Common myeloid progenitor, CD34-positive (primary cell): Measurements from ENCODE around the gene CAVIN3.

Experiments
- CTCF ChIA-PET: fragments of 350-600 bp; sonication (Branson Sonifier 250); formaldehyde crosslinking; loops from one replicate; lab custom pipeline; 2021; ENCODE audit warnings: antibody characterized with exemption; lab: Charles Lee
- POLR2A ChIA-PET: fragments of 350-600 bp; sonication (Branson Sonifier 250); formaldehyde crosslinking; loops from one replicate; lab custom pipeline; 2021; ENCODE audit warnings: antibody characterized with exemption; lab: Charles Lee
- DNase-seq, 3 donors: peaks; one replicate each; pipeline versions ENCODE4 v3.0.0 to v3.0.0-alpha.2; 2013
- H3K27ac ChIP-seq, 2 experiments: 1 replicate in 1 of 2; 2 replicates in 1 of 2; pipeline ENCODE4 v1.7.0; 2013; ENCODE audit warnings: inconsistent platforms in 2 of 2, low read length in 2 of 2, mild to moderate bottlenecking in 2 of 2, low read depth in 1 of 2, moderate library complexity in 1 of 2; ENCODE audit not compliant: severe bottlenecking in 2 of 2, insufficient read depth in 1 of 2, poor library complexity in 1 of 2
- H3K27me3 ChIP-seq, 5 experiments: replicated peaks in 2 of 5; 1 replicate in 3 of 5; 2 replicates in 2 of 5; pipeline versions ENCODE4 v1.6.1 to v1.7.0; 2013; ENCODE audit warnings: low read length in 4 of 5, mild to moderate bottlenecking in 2 of 5, moderate library complexity in 2 of 5, inconsistent platforms in 1 of 5; ENCODE audit not compliant: insufficient read depth in 5 of 5, control insufficient read depth in 4 of 5
- H3K36me3 ChIP-seq, 4 experiments: 1 replicate in 2 of 4; 2 replicates in 2 of 4; pipeline versions ENCODE4 v1.6.1 to v1.7.0; 2013; ENCODE audit warnings: low read length in 3 of 4, control low read depth in 1 of 4, mild to moderate bottlenecking in 1 of 4; ENCODE audit not compliant: control insufficient read depth in 4 of 4, insufficient read depth in 4 of 4
- H3K4me1 ChIP-seq, 4 experiments: 1 replicate in 3 of 4; 2 replicates in 1 of 4; pipeline versions ENCODE4 v1.6.1 to v1.7.1; 2013; ENCODE audit warnings: low read length in 3 of 4, mild to moderate bottlenecking in 3 of 4, control low read depth in 1 of 4, inconsistent platforms in 1 of 4, moderate library complexity in 1 of 4; ENCODE audit not compliant: control insufficient read depth in 4 of 4, insufficient read depth in 4 of 4; ENCODE audit errors: control extremely low read depth in 1 of 4
- H3K4me3 ChIP-seq, 7 experiments: 1 replicate in 4 of 7; 2 replicates in 3 of 7; pipeline versions ENCODE4 v1.5.1 to v1.7.0; 2013; ENCODE audit warnings: mild to moderate bottlenecking in 7 of 7, low read length in 6 of 7, moderate library complexity in 6 of 7, inconsistent platforms in 2 of 7, low read depth in 2 of 7, control low read depth in 1 of 7; ENCODE audit not compliant: insufficient read depth in 4 of 7, control insufficient read depth in 1 of 7; ENCODE audit errors: extremely low read depth in 1 of 7
- H3K9me3 ChIP-seq, 5 experiments: 1 replicate in 4 of 5; 2 replicates in 1 of 5; pipeline versions ENCODE4 v1.6.1 to v1.7.1; 2013; ENCODE audit warnings: low read length in 4 of 5, mild to moderate bottlenecking in 2 of 5, inconsistent platforms in 1 of 5, low read depth in 1 of 5, moderate library complexity in 1 of 5; ENCODE audit not compliant: control insufficient read depth in 4 of 5, insufficient read depth in 2 of 5; ENCODE audit errors: control extremely low read depth in 1 of 5
- WGBS: methylation state at CpG from one replicate; pipeline ENCODE4 v1.1.5; 2013; ENCODE audit not compliant: insufficient coverage; 5-methylcytosine and 5-hydroxymethylcytosine counted together

CAVIN3 gene

DNA sequence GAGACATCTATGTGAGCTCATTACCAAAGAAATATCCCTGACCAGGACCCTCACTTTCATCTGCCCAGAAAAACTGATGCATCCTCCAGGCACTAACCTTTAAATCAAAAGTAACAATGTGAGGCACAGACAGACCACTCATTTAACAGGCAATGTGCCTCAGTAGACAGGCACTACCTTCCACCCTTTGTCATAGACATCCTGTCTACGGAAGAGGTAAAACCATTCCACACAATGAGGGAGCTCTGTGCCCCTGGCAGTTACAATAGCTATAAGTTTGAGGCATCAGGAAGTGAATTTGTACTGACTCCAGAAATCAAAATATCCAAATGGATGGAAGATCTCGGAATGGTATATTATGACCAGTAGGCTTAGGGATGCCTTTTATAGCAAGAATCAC lies 6.7 kb upstream of the CAVIN3 start:
- Histone ChIP-seq H3K9me3 (no peaks in the 10 kb centered on the region), H3K4me3 (no peak overlapping the region), H3K4me1 (no peaks in the 10 kb centered on the region), H3K27me3 (peaks cover under 1 to 15% (median 7%) of the 10 kb centered on the region in 5 experiments), H3K27ac (no peak overlapping the region), H3K36me3 (no peaks in the 10 kb centered on the region)
- WGBS, result no CpG with 5 or more reads among the region's 2 CpGs
- POLR2A ChIA-PET, result no interaction called here
- DNase-seq, result no peak
- CTCF ChIA-PET, result interaction anchor here (1.0 to 1.2 kb wide), 2 partner anchors 9 to 16 kb away, joined by 3 read pairs; no protein-coding TSS in a partner anchor

DNA sequence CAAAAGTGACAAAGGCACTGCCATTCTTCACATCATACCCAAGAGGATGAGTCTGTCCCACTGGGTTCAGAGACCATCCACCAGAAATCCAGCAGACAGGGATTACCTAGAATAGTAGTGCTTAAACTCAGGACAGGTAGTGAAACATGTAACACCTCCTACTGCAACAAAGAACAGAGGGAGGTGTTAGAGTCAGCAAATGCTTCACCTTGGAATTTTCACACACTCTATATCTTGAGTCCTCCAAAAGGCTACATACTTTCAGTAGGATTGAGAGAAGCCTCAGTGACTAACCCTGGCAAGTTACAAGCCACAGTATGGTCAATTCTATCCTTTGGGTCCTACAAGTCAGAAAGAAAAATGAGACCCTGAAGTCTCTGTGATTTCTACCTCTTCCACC lies 6.0 kb upstream of the CAVIN3 start:
- Histone ChIP-seq H3K4me1 (peaks cover 0 to under 1% (median 0%) of the 10 kb centered on the region in 4 experiments), H3K36me3 (no peaks in the 10 kb centered on the region), H3K9me3 (no peaks in the 10 kb centered on the region), H3K4me3 (no peak overlapping the region), H3K27me3 (peaks cover 4 to 21% (median 11%) of the 10 kb centered on the region in 5 experiments), H3K27ac (no peak overlapping the region)
- ChIA-PET POLR2A (no interaction called here), CTCF (interaction anchor here (1.2 to 2.5 kb wide), 2 partner anchors 9 to 12 kb away, joined by 3 to 10 read pairs; no protein-coding TSS in a partner anchor)
- DNase-seq, result no peak

DNA sequence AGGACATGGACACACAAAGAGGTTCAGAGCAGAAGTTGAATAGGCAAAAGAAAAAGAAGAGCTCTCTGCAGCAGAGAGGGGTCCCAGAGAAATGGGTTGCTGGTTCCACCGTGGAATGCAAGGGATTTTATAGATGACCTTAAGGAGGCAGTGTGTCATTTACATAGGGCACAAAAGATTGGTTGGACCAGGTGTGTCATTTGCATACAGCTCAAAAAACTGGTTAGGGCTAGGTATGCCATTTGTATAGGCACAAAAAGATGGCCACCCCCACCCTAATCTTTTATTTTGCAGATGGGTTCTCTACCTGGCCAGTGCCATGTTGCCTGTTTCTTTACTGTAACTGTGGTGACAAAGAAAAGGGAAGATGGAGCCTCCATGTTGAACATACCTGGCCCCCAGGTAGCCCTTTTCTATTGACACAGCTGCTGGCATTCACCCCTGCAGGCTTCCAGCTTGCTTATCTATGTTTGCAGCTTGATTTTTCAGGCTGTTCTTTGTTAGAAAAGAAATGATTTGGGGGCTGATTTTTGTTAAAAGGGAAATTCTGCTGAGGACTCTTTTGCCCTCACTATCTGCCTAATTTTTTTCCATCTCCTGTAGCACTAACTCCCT lies 3.1 kb upstream of the CAVIN3 start:
- Histone ChIP-seq H3K27ac (no peak overlapping the region), H3K4me3 (no peak overlapping the region), H3K36me3 (no peaks in the 10 kb centered on the region), H3K9me3 (no peaks in the 10 kb centered on the region), H3K4me1 (peaks cover 0 to 24% (median 16%) of the 10 kb centered on the region in 4 experiments), H3K27me3 (peaks cover 17 to 47% (median 24%) of the 10 kb centered on the region in 5 experiments)
- POLR2A ChIA-PET, result no interaction called here
- WGBS, result 57% methylated on average over 1 of the region's 1 CpG
- DNase-seq, result no peak
- CTCF ChIA-PET, result interaction anchor here (0.8 kb wide), 1 partner anchor 24 kb away, joined by 3 read pairs; no protein-coding TSS in a partner anchor

DNA sequence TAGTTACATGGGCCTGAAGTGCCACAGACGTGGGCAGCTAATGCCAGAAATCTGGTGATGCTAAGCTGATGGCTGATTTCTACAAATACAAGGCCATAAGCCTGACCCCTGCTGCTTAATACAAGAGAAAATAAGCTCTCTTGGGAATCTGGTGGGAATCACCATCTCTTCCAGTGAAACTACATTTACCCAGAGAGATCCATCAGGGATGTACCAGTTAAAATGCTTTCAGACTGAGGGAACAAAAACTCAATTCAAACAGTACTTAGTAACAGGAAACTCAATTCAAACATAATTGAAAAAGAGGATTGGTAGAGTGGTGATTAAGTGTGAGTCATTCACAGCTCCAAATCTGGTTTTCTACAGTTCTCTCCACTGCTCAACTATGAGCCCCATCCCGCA lies 1.7 kb upstream of the CAVIN3 start:
- 90% methylated on average over 2 of the region's 2 CpGs for WGBS
- ChIA-PET POLR2A (no interaction called here), CTCF (interaction anchor here (1.0 to 1.3 kb wide), 3 partner anchors 32 to 62 kb away, joined by 3 to 4 read pairs (median 4); partner anchors contain the start of gene CCKBR)
- peak in 1 of 3 donors; percentile 8 for DNase-seq
- Histone ChIP-seq H3K36me3 (no peaks in the 10 kb centered on the region), H3K4me1 (peaks cover 0 to 24% (median 16%) of the 10 kb centered on the region in 4 experiments), H3K4me3 (no peak overlapping the region), H3K27me3 (peaks cover 18 to 58% (median 26%) of the 10 kb centered on the region in 5 experiments), H3K27ac (no peak overlapping the region), H3K9me3 (no peaks in the 10 kb centered on the region)

DNA sequence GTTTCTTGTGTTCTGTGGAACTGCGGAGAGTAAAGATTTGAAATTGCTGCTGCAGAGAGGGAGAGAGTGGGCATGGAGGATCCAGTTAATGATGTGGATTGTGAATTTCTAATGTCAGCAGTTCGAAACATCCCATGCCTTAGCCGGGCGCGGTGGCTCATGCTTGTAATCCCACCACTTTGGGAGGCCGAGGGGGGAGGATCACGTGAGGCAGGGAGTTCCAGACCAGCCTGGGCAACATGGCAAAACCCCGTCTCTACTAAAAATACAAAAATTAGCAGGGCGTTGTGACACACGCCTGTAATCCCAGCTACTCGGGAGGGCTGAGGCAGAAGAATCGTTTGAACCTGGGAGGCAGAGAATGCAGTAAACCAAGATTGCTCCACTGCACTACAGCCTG lies 1.1 kb upstream of the CAVIN3 start:
- no peak for DNase-seq
- Histone ChIP-seq H3K9me3 (no peaks in the 10 kb centered on the region), H3K36me3 (no peaks in the 10 kb centered on the region), H3K4me1 (peaks cover 0 to 24% (median 16%) of the 10 kb centered on the region in 4 experiments), H3K27me3 (peaks cover 14 to 56% (median 29%) of the 10 kb centered on the region in 5 experiments), H3K27ac (no peak overlapping the region), H3K4me3 (peak overlapping the region in 1 of 7 experiments; percentile 63)
- ChIA-PET POLR2A (no interaction called here), CTCF (interaction anchor here (1.1 kb wide), 1 partner anchor 32 kb away, joined by 4 read pairs; no protein-coding TSS in a partner anchor)
- WGBS, result 91% methylated on average over 11 of the region's 12 CpGs

DNA sequence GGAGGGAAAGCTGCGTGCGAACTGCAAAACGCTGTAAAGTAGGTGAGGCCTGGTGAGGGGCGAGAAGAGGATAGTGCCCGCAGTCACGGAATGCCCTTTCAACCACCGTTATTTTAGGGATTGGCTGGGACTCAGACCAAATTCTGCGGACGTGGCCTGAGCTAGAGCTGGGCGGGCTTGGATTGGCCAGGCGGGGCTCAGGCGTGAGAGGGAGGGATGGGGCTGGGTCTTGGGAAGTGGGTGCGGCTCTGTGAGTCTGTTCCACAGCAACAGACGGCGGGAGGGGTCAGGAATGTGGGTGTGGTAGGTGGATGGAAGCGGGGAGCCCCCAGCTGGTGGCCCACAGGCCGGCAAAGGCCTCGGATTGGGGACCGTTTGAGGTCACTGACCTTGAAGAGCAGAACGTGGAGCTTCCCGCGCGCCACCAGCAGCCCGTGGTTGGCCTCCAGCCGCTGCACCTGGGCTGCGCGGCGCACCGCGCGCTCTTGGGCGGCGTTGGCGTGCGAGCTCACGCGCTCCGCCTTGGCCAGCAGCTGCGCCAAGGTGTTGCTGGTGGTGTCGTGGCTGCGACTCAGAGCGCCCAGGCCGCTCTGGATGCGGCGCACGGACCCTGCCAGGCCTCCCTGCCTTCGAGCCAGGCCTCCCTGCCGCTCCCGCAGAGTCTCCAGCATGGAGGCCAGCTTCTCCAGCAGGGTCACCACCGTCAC lies 444 bp downstream of the CAVIN3 start:
- CTCF ChIA-PET, result interaction anchor here (0.6 to 7.5 kb wide), 4 partner anchors 27 to 1287 kb away, joined by 3 to 35 read pairs (median 4); no protein-coding TSS in a partner anchor
- Histone ChIP-seq H3K27ac (no peak overlapping the region), H3K36me3 (no peaks in the 10 kb centered on the region), H3K9me3 (no peaks in the 10 kb centered on the region), H3K27me3 (peaks cover 14 to 58% (median 31%) of the 10 kb centered on the region in 5 experiments), H3K4me1 (peaks cover 0 to 24% (median 16%) of the 10 kb centered on the region in 4 experiments), H3K4me3 (peak overlapping the region in 6 of 7 experiments; percentile 2 to 69 (median 58))
- peak in 2 of 3 donors; percentile 52 to 63 for DNase-seq
- POLR2A ChIA-PET, result no interaction called here
- WGBS, result under 1% methylated on average over 32 of the region's 50 CpGs
